GM19193 (cell line): ENCODE results near the gene PCDH9.

Experiments
- POLR2A ChIP-seq: IDR thresholded peaks from 4 replicates; pipeline ENCODE4 v1.6.1; 2011; ENCODE audit not compliant: insufficient read depth, insufficient read length; ENCODE audit errors: extremely low read depth

The PCDH9 gene

GRCh38 chr13:66644855-66645460 is 585.2 kb downstream of the PCDH9 start:
- TF ChIP-seq POLR2A: no peak

GRCh38 chr13:66640231-66640630 is 589.9 kb downstream of the PCDH9 start:
- no peak for TF ChIP-seq POLR2A

DNA sequence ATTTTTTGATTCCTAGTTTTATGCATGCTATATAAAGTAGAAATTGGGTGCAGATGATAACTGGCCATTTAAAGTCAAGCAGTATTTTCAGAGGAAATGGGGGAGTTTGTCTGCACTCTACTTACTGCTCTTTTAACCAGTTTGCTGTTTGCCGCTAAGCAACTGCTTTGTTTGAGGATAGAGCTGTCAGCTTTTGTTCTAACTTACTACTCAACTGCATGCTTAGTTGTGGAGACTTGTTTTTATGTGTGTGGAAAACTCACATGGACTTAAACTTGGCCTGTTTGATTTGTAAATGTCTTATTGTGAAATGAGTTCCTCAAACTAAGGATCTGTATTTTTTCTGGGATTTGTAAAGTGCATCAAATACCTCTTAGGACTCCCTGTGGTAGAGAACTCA is 591.1 kb downstream of the PCDH9 start:
- no peak for TF ChIP-seq POLR2A

DNA sequence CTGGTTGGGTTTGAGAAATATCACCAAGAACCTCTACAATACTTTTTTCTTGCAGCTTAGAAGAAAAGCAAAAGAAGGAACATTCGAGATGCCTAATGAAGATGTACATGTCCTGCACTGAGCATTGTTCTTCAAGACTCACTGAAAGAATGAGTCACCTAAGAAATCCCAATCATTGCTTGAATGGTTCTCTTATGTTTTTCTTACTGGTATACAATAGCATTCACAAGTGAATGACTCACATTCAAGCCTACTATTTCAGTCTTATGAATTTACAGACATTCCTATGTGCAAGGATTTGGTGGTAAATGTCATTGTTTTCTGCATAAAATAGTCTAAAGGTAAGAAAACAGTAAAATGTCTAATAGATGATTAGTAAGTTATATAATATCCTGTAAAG is 594.6 kb downstream of the PCDH9 start:
- TF ChIP-seq POLR2A: no peak

DNA sequence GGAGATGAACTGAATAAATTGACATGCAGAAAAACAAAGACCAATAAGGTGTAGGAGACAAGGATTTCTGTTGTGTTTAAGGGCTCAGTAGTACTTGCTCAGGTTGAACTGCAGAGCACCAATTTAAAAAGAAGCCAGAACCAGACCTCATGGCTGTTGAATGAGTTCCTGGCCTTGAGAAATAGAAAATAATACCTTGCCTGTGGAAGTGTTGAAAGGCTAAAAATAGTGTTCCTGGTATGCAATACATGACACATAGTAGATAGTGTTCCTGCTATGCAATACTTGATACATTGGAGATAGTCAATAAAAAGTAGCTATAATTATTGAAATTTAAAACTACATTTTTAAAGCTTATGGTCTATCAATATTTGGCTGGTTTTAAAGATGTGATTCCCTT is 595.8 kb downstream of the PCDH9 start:
- no peak for TF ChIP-seq POLR2A

DNA sequence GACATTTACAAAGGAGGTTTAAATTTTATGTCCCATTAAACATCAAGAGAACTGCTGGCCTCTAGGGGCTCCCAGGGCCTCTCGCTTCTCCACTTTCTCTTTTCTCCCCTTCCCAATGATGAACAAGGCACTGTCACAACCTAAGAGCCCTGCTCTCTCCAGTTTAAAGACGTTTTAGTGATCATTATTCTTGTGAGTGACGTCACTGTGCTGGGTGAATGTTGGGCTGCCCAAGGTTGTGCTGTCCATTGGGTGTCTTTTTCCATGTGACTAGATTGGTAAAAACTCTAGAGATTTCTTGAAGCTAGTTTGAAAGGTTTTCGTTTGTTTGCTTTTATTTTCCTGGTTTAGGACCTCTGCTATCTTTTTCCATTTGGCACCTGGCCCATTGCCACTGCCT is 602.6 kb downstream of the PCDH9 start:
- no peak for TF ChIP-seq POLR2A

GRCh38 chr13:66624302-66624701 is 605.8 kb downstream of the PCDH9 start:
- no peak for TF ChIP-seq POLR2A

- TF ChIP-seq POLR2A: no peak
Measured at GRCh38 chr13:66623129-66623820, 606.9 kb downstream of the PCDH9 start.

DNA sequence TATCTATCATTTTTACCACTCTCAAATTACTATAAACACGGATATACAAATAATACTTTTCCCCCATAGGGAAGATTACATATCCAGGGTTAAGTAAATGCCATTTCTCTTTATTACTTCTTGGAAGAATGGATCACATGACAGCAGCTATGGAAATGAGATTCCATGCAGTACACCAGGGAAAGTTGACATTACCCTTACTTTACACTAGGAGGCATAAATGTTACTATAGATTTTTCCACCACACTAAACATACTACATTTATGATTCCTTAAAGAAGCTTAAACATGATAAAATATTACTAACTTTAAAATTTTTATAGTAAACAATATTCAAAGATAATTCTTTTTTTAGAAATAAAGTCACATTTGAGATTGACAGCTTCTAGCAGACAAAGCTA is 611.4 kb downstream of the PCDH9 start:
- no peak for TF ChIP-seq POLR2A

- no peak for TF ChIP-seq POLR2A
Measured at GRCh38 chr13:66617786-66618185, 612.4 kb downstream of the PCDH9 start.

DNA sequence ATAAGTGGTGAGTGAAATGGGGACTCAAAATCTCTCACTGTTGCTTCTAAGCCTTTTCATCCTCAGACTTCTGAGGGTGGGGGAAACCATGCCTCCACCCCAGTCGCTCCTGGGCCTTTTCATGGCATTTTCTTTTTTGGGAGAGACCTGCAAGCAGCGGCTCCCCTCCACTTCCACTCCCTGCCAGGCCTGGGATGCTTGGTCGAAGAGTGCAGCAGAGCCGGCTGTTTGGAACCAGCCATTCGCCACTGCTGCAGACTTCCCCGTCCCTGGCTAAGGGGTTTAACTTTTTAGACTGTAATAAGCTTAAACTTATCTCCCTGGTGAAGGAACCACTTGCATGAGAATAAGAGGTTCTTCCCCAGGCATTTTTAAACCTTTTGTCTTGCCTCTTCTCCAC is 617.2 kb downstream of the PCDH9 start:
- TF ChIP-seq POLR2A: no peak

DNA sequence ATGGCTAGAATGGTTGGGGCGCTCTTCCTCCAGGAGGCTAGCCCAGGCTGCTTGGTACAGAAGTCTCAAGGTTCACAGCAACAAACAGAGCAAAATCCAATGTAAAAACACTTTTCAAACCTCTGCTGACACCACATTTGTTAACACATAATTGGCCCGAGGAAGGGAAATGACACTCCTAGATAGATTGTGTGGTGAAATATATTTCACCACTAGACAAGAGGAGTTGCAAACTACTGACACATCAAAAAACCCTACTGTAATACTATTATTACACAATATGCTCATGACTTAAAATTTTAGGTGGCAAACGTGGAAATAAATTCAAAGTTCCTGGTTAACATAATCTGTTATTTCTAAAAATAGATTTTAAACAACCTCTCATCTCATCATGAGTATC is 643.6 kb downstream of the PCDH9 start:
- TF ChIP-seq POLR2A: no peak

GRCh38 chr13:66585669-66586203 is 644.4 kb downstream of the PCDH9 start:
- no peak for TF ChIP-seq POLR2A

- no peak for TF ChIP-seq POLR2A
Measured at GRCh38 chr13:66581675-66582074, 648.5 kb downstream of the PCDH9 start.

DNA sequence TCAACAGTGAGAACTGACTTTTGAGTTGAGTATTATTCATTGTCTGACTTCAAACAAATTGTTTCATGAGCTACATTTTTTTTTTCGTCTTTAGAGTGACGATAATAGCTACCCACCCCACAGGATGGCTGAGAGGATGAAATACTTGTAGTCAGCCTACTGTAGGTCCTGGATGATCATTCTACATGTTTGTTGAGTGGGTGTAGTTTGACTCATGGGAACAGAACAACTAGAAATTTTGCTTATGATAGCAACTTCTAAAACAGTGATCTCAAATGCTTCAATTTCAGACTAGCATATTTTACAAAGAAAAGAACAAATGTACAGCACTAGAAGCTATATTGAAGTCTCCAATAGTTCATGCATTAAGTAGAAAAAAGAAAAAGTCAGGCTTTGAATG is 651.8 kb downstream of the PCDH9 start:
- TF ChIP-seq POLR2A: no peak

GRCh38 chr13:66577358-66577757 is 652.8 kb downstream of the PCDH9 start:
- no peak for TF ChIP-seq POLR2A
